Skeletal muscle tissue (tissue), 4 donors: ENCODE results near the gene NDUFV1. TPM values are rescaled to one million over a fixed set of nuclear protein-coding genes. Genes with fewer than 3 reads are reported as not detected.
"Not testable (repeated sequence)": the region's sequence is repeated elsewhere in the genome, so short reads cannot be mapped to it uniquely, and the experiment has no call there.

Experiments used
- H3K27ac ChIP-seq: one replicate; pipeline ENCODE4 v1.7.0; 2013; ENCODE audit warnings: mild to moderate bottlenecking, low read depth, low read length, inconsistent platforms
- H3K27me3 ChIP-seq, 3 donors: one replicate each; pipeline ENCODE4 v1.7.0; 2013; ENCODE audit warnings: low read length in 3 of 3; ENCODE audit not compliant: control insufficient read depth in 3 of 3, insufficient read depth in 3 of 3
- H3K36me3 ChIP-seq, 3 donors: one replicate each; pipeline ENCODE4 v1.7.0; 2013; ENCODE audit warnings: low read length in 3 of 3; ENCODE audit not compliant: control insufficient read depth in 3 of 3, insufficient read depth in 3 of 3
- H3K4me1 ChIP-seq, 3 donors: one replicate each; pipeline ENCODE4 v1.7.0; 2013; ENCODE audit warnings: low read length in 3 of 3, mild to moderate bottlenecking in 3 of 3; ENCODE audit not compliant: control insufficient read depth in 3 of 3, insufficient read depth in 3 of 3
- H3K4me3 ChIP-seq, 3 donors: one replicate each; pipeline ENCODE4 v1.7.0; 2013; ENCODE audit warnings: low read length in 3 of 3
- H3K9ac ChIP-seq, 3 donors: one replicate each; pipeline ENCODE4 v1.7.0; 2013; ENCODE audit warnings: low read length in 3 of 3, mild to moderate bottlenecking in 3 of 3, moderate library complexity in 2 of 3, low read depth in 1 of 3
- H3K9me3 ChIP-seq, 3 donors: one replicate each; pipeline ENCODE4 v1.7.0; 2013; ENCODE audit warnings: low read length in 3 of 3; ENCODE audit not compliant: control insufficient read depth in 3 of 3
- total RNA-seq: library from RNA; depleted of rRNA; stranded (reverse); fragments of >200 nt; gene quantifications from one replicate; pipeline ENCODE4 v1.2.3, GENCODE V29; 2014
- donor health status: Osteomylitis.

The NDUFV1 gene
- total RNA-seq, 1 donor from 2014 or later, result 178 TPM

- Histone ChIP-seq H3K9me3 (no peaks in the 10 kb centered on the region), H3K9ac (no peak overlapping the region), H3K4me1 (no peaks in the 10 kb centered on the region), H3K36me3 (no peaks in the 10 kb centered on the region), H3K27me3 (peaks cover 0 to 6% (median 3%) of the 10 kb centered on the region in 3 donors), H3K4me3 (no peak overlapping the region), H3K27ac (no peak overlapping the region)
Observed at GRCh38 chr11:67599149-67599548, 7.6 kb upstream of the NDUFV1 start.

GRCh38 chr11:67600324-67601029, 6.3 kb upstream of the NDUFV1 start:
- Histone ChIP-seq H3K36me3 (no peaks in the 10 kb centered on the region), H3K4me1 (peaks cover 0 to 10% (median 4%) of the 10 kb centered on the region in 3 donors), H3K9ac (no peak overlapping the region), H3K4me3 (no peak overlapping the region), H3K27ac (no peak overlapping the region), H3K9me3 (no peaks in the 10 kb centered on the region), H3K27me3 (peaks cover 0 to 6% (median 3%) of the 10 kb centered on the region in 3 donors)

GRCh38 chr11:67601098-67601497, 5.6 kb upstream of the NDUFV1 start:
- no peak overlapping the region for H3K9ac ChIP-seq
- H3K27me3 ChIP-seq, result peaks cover 0 to 6% (median 3%) of the 10 kb centered on the region in 3 donors
- no peak overlapping the region for H3K4me3 ChIP-seq
- no peak overlapping the region for H3K27ac ChIP-seq
- H3K4me1 ChIP-seq, result peaks cover 4 to 16% (median 10%) of the 10 kb centered on the region in 3 donors
- no peaks in the 10 kb centered on the region for H3K36me3 ChIP-seq
- no peaks in the 10 kb centered on the region for H3K9me3 ChIP-seq

GRCh38 chr11:67604119-67604518, 2.6 kb upstream of the NDUFV1 start:
- not testable (repeated sequence) for H3K27ac ChIP-seq, H3K9me3 ChIP-seq, H3K4me3 ChIP-seq, H3K27me3 ChIP-seq, H3K9ac ChIP-seq
- peaks cover 24 to 35% (median 29%) of the 10 kb centered on the region in 3 donors for H3K4me1 ChIP-seq
- peaks cover 9 to 11% (median 10%) of the 10 kb centered on the region in 3 donors for H3K36me3 ChIP-seq

GRCh38 chr11:67604815-67605214, 1.9 kb upstream of the NDUFV1 start:
- Histone ChIP-seq H3K27ac (no peak overlapping the region), H3K36me3 (peaks cover 15 to 17% (median 15%) of the 10 kb centered on the region in 3 donors), H3K4me1 (peaks cover 26 to 35% (median 29%) of the 10 kb centered on the region in 3 donors), H3K4me3 (no peak overlapping the region), H3K27me3 (peaks cover 0 to 6% (median 3%) of the 10 kb centered on the region in 3 donors), H3K9ac (peak overlapping the region in 1 of 3 donors; percentile 45), H3K9me3 (no peaks in the 10 kb centered on the region)

- peaks cover 26 to 35% (median 29%) of the 10 kb centered on the region in 3 donors for H3K4me1 ChIP-seq
- H3K9ac ChIP-seq, result peak overlapping the region in 2 of 3 donors; percentile 61 to 99
- peak overlapping the region in 1 of 3 donors; percentile 95 for H3K4me3 ChIP-seq
- peaks cover 17 to 23% (median 20%) of the 10 kb centered on the region in 3 donors for H3K36me3 ChIP-seq
- H3K27ac ChIP-seq, result no peak overlapping the region
- H3K9me3 ChIP-seq, result no peaks in the 10 kb centered on the region
- H3K27me3 ChIP-seq, result peaks cover 0 to 5% (median 3%) of the 10 kb centered on the region in 3 donors
Observed at GRCh38 chr11:67605231-67606011, 1.3 kb upstream of the NDUFV1 start.

- Histone ChIP-seq H3K4me3 (peak overlapping the region; percentile 95 to 99 (median 97)), H3K27me3 (peaks cover 0 to under 1% (median 0%) of the 10 kb centered on the region in 3 donors), H3K9ac (peak overlapping the region; percentile 98 to 99 (median 99)), H3K27ac (no peak overlapping the region), H3K36me3 (peaks cover 23 to 30% (median 26%) of the 10 kb centered on the region in 3 donors), H3K9me3 (no peaks in the 10 kb centered on the region), H3K4me1 (peaks cover 26 to 35% (median 29%) of the 10 kb centered on the region in 3 donors)
Observed at GRCh38 chr11:67606093-67606491, 644 bp upstream of the NDUFV1 start.

- peaks cover 26 to 35% (median 29%) of the 10 kb centered on the region in 3 donors for H3K4me1 ChIP-seq
- H3K9me3 ChIP-seq, result no peaks in the 10 kb centered on the region
- peak overlapping the region; percentile 95 to 99 (median 97) for H3K4me3 ChIP-seq
- H3K9ac ChIP-seq, result peak overlapping the region; percentile 98 to 99 (median 99)
- H3K27ac ChIP-seq, result peak overlapping the region; percentile 88
- peaks cover 36 to 44% (median 39%) of the 10 kb centered on the region in 3 donors for H3K36me3 ChIP-seq
- no peaks in the 10 kb centered on the region for H3K27me3 ChIP-seq
Observed at GRCh38 chr11:67607507-67607906, 771 bp downstream of the NDUFV1 start.

GRCh38 chr11:67608486-67608885, 1.8 kb downstream of the NDUFV1 start:
- no peak overlapping the region for H3K4me3 ChIP-seq
- no peak overlapping the region for H3K27ac ChIP-seq
- no peaks in the 10 kb centered on the region for H3K9me3 ChIP-seq
- peaks cover 40 to 53% (median 42%) of the 10 kb centered on the region in 3 donors for H3K36me3 ChIP-seq
- H3K9ac ChIP-seq, result peak overlapping the region in 1 of 3 donors; percentile 99
- no peaks in the 10 kb centered on the region for H3K27me3 ChIP-seq
- peaks cover 26 to 35% (median 30%) of the 10 kb centered on the region in 3 donors for H3K4me1 ChIP-seq
